H54 (cell line): ENCODE data around the gene CNFN.

Experiments
- DNase-seq: peaks from one replicate; pipeline ENCODE4 v3.0.0; 2011; ENCODE audit warnings: low spot score, mixed read lengths; ENCODE audit not compliant: insufficient read length
- FAIRE-seq: peaks from 3 replicates; lab custom pipeline; 2011; peaks lifted over from hg19 to GRCh38; lab: Jason Lieb, UNC
- POLR2A ChIP-seq: IDR thresholded peaks from 2 replicates; pipeline ENCODE4 v1.6.1; 2011; ENCODE audit warnings: low read depth, mild to moderate bottlenecking, low read length

Gene CNFN

GRCh38 chr19:42401365-42402303, 11.5 kb upstream of the CNFN start:
- DNase-seq, result peak; percentile 71
- no peak for FAIRE-seq
- no peak for TF ChIP-seq POLR2A

DNA sequence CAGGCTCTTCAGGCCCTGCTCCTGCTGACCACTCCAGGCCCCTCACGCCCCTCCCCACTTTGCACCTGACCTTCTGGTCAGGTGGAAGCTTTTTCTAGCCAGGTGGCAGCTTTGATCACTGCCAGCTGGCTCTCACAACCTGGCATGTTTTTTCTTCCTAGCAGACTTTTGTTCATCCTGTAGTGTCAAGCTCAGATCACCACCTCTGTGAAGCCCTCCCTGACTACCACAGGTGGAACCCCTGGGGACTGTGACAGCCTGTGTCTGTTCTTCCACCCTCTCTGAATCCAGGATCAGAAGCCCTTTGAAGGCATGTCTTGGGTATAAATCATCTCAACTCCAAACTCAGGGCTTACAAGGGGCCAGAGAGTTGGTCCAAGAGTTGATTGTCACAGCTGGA, 10.3 kb upstream of the CNFN start:
- TF ChIP-seq POLR2A, result no peak
- DNase-seq (no peak), FAIRE-seq (no peak)

- TF ChIP-seq POLR2A, result no peak
- DNase-seq (peak; percentile 68), FAIRE-seq (no peak)
Observed at GRCh38 chr19:42397263-42398166, 7.4 kb upstream of the CNFN start.

DNA sequence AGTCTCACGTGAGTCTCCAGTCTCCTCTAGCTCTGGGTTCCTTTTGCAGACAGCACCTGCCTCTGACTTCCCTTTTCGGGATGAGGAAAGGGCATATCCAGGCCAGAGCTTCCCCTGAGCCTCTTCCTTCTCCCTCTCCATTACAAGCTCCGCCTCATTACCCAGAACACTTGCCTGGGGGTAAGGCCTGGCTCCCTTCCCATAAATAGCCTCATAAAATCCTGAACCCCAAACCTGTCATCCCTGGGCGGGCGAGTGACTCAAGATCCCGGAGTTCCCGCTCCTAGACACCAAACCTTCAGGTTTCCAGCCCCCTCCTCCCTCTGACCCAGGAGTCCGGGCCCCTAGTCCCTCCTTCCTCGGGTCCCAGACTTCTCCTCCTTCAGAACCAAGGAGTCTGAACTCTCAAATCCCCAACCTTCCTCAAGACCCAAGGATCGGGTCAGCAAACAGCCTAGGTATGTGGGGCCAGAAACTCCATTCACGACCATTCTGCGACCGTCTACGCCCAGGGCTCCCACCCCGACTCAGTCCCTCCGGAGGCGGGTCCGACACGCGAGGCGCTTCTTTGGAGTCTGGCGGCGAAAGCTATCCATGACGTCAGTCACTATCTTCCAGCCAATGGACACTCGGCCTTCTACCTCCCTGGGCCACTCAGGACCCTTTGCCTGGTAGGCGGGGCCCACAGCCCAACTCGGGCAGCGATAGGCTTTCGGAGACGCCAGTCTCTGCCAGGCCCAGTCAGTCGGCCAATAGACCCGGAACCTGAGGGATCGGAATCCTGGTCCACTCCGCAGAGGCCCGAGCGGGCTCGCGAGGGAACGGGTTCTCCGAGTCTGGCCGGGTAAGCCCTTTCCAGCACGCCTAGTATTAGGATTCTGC, 6.5 kb upstream of the CNFN start:
- DNase-seq, result peak; percentile 100
- peak; percentile 89 for FAIRE-seq
- TF ChIP-seq POLR2A, result peak; percentile 72

DNA sequence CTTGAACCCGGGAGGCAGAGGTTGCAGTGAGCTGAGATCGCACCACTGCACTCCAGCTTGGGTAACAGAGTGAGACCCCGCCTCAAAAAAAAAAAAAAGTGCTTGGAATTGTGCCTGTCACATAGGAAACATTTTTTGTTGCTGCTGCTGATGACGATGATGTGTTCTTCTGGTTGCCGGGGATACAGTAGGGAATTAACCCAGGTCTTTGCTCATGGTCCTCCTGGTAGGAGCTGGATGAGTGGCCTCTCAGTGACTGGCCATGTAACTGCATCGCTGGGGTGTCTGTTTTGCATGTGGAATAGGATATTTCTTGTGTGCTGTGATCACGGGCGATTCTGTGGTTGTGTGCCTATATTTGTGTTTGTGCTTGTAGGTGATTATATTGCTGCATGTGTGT, 4.7 kb upstream of the CNFN start:
- no peak for DNase-seq
- FAIRE-seq, result no peak
- TF ChIP-seq POLR2A, result no peak

GRCh38 chr19:42392165-42392564, 2.1 kb upstream of the CNFN start:
- no peak for DNase-seq
- FAIRE-seq, result no peak
- TF ChIP-seq POLR2A, result no peak

- FAIRE-seq (no peak), DNase-seq (no peak)
- TF ChIP-seq POLR2A, result no peak
Observed at GRCh38 chr19:42388851-42389489, 1.1 kb downstream of the CNFN start.

DNA sequence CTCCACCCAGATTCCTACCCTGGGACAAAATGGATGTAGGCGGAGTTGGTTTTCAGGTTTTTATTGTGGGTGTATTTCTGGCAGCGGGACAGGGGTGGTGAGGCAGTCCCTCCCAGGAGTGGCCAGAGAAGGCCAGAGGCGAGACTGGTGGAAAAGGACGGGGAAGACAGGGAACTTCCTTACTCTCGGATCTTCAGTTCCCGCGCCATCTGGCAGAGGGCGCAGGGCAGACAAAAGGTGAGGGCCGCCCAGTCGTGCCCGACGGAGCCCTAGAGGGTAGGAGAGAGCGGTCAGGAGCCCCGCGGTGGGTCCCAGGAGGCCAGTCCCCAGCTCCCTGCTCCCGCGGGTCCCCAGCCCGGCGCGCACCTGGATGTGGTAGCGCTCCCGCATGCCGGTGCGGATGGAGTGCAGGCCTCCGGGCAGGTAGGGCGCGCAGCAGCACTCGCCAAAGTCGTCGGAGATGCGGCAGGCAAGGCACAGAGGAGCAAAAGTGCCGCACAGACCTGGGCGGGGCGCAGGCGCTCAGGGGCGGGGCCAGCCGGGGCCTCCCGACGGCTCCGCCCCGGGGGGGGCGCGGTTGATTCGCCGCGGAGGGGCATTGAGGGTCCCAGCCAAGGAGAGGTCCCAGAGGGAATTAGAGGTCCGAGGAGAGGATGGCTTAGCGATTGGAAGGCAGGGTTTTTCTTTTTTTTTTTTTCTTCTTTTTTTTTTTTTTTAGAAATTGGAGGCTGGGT, 3.0 kb downstream of the CNFN start:
- FAIRE-seq (peak; percentile 43), DNase-seq (peak; percentile 97)
- peak; percentile 62; the same call in 1 of the 2 replicates for TF ChIP-seq POLR2A

GRCh38 chr19:42380155-42380554, 9.9 kb downstream of the CNFN start:
- DNase-seq (no peak), FAIRE-seq (no peak)
- no peak for TF ChIP-seq POLR2A

DNA sequence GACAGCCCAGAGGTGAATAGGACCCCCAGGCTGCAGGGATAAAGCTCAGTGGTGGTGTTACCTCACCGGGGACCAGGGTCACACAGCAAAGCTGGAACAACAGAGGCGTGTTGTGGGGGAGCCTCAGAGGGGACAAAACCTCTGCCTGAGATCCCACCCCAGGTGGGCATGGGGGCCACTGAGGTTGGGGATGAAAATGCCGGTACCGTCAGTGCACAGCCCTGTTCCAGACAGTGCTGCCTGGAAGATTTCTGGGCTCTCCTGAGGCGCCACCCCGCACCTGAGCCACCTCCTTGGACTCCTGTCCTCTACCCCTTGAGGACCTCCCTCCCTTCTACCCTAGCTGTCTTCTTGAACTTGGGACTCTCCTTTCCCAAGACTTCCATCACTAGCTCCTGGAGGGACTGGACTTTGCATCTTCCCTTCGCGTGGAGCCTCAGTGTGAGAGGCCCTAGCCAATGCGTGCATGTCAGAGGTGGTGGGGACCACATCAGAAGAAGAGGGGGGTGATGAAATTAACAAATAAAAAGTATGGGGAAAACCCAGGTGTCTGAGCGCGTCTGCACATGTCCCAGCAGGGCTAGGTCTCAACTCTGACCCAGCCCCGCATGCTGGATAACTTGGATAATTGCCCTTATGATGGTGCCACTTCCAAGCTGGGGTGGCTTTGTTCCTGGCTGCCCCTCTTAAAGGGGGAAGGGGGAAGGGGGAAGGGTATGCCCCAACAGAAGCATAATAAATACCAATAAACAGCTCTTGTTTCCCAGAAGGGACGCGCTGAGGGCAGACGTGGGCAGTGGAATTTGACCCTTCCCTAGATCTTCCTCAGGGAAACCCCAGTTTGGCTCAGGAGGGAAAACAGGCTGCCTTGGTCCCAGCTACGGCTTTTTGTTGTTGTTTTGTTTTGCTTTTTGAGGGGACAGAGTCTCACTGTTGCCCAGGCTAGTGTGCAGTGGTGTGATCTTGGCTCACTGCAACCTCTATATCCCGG, 11.6 kb downstream of the CNFN start:
- FAIRE-seq (no peak), DNase-seq (no peak)
- no peak for TF ChIP-seq POLR2A

DNA sequence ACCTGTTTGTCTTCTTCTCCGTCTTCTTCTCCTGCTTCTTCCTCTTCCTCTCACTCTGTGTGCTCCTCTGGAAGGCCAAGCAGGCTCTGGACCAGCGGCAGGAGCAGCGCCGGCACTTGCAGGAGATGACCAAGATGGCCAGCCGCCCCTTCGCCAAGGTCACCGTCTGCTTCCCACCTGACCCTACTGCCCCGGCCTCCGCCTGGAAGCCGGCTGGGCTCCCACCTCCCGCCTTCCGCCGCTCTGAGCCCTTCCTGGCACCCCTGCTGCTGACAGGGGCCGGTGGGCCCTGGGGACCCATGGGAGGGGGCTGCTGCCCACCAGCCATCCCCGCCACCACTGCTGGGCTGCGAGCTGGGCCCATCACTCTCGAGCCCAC, 13.9 kb downstream of the CNFN start:
- TF ChIP-seq POLR2A, result no peak
- DNase-seq (no peak), FAIRE-seq (no peak)
